H1 (cell line): ENCODE measurements around the gene ADGRG1. TPM values are rescaled to one million over a fixed set of nuclear protein-coding genes. Genes with fewer than 3 reads are reported as not detected.

Source experiments
- CTCF ChIA-PET: fragments of 300-600 bp; sonication (Branson Sonifier 250); formaldehyde crosslinking; loops from one replicate; lab custom pipeline; 2021; ENCODE audit not compliant: partially characterized antibody; lab: Charles Lee
- POLR2A ChIA-PET: fragments of 300-600 bp; sonication (Branson Sonifier 250); formaldehyde crosslinking; loops from one replicate; lab custom pipeline; 2021; ENCODE audit warnings: inconsistent platforms; ENCODE audit not compliant: partially characterized antibody; lab: Charles Lee
- DNase-seq, 2 experiments: peaks; one replicate each; pipeline versions ENCODE4 v3.0.0 to v3.0.0-alpha.2; 2010 to 2022; ENCODE audit warnings: low spot score in 2 of 2, low read depth in 1 of 2, mixed read lengths in 1 of 2
- FAIRE-seq: peaks from 2 replicates; lab custom pipeline; 2011; peaks lifted over from hg19 to GRCh38; lab: Jason Lieb, UNC
- H2AFZ ChIP-seq: 2 replicates; pipeline ENCODE4 v1.8.1; 2012; ENCODE audit warnings: low read length, inconsistent platforms
- H2AK5ac ChIP-seq: 2 replicates; pipeline ENCODE4 v1.6.1; 2013; ENCODE audit warnings: low read depth, low read length
- H2BK120ac ChIP-seq: replicated peaks from 2 replicates; pipeline ENCODE3; 2013; ENCODE audit warnings: low read depth, low read length, inconsistent platforms
- H2BK12ac ChIP-seq: 2 replicates; pipeline ENCODE4 v1.6.1; 2013; ENCODE audit warnings: low read depth, low read length
- H2BK15ac ChIP-seq: 2 replicates; pipeline ENCODE4 v1.6.1; 2013; ENCODE audit warnings: low read length
- H2BK20ac ChIP-seq: 2 replicates; pipeline ENCODE4 v1.6.1; 2013; ENCODE audit warnings: low read length
- H2BK5ac ChIP-seq: 2 replicates; pipeline ENCODE4 v1.6.1; 2013; ENCODE audit warnings: low read depth, low read length
- H3K14ac ChIP-seq: 2 replicates; pipeline ENCODE4 v1.6.1; 2013; ENCODE audit warnings: inconsistent platforms; ENCODE audit not compliant: insufficient read length
- H3K18ac ChIP-seq: 2 replicates; pipeline ENCODE4 v1.6.1; 2013; ENCODE audit warnings: low read length; ENCODE audit errors: extremely low read depth
- H3K23ac ChIP-seq: 2 replicates; pipeline ENCODE4 v1.6.1; 2013; ENCODE audit warnings: inconsistent platforms; ENCODE audit not compliant: insufficient read length
- H3K23me2 ChIP-seq: 2 replicates; pipeline ENCODE4 v1.6.1; 2013; ENCODE audit warnings: low read depth, low read length
- H3K27ac ChIP-seq: 2 replicates; pipeline ENCODE4 v1.6.1; 2011; ENCODE audit warnings: low read depth, low read length, inconsistent platforms
- H3K27me3 ChIP-seq, 4 experiments: replicated peaks in 1 of 4; 1 replicate in 1 of 4; 2 replicates in 3 of 4; pipeline versions ENCODE4 v1.6.1 to v1.8.1; 2011 to 2013; ENCODE audit warnings: low read length in 3 of 4, mild to moderate bottlenecking in 3 of 4, inconsistent platforms in 2 of 4, mixed read lengths in 2 of 4, moderate library complexity in 1 of 4; ENCODE audit not compliant: control insufficient read depth in 3 of 4, insufficient read depth in 3 of 4; ENCODE audit errors: extremely low read depth in 1 of 4
- H3K36me3 ChIP-seq, 4 experiments: 2 replicates each; pipeline versions ENCODE4 v1.6.1 to v1.8.1; 2011 to 2013; ENCODE audit warnings: mild to moderate bottlenecking in 4 of 4, low read length in 3 of 4, moderate library complexity in 2 of 4, control low read depth in 1 of 4, inconsistent platforms in 1 of 4; ENCODE audit not compliant: insufficient read depth in 4 of 4, control insufficient read depth in 2 of 4
- H3K4ac ChIP-seq: replicated peaks from 2 replicates; pipeline ENCODE3; 2013; ENCODE audit warnings: low read length, low read depth, mixed read lengths, inconsistent platforms; ENCODE audit not compliant: insufficient read length
- H3K4me1 ChIP-seq, 4 experiments: replicated peaks in 1 of 4; 1 replicate in 1 of 4; 2 replicates in 3 of 4; pipeline versions ENCODE4 v1.6.1 to v1.8.1; 2011 to 2013; ENCODE audit warnings: low read length in 3 of 4, inconsistent platforms in 2 of 4, mixed read lengths in 1 of 4; ENCODE audit not compliant: insufficient read depth in 4 of 4, control insufficient read depth in 3 of 4
- H3K4me2 ChIP-seq, 2 experiments: 2 replicates each; pipeline versions ENCODE4 v1.6.1 to v1.8.1; 2011 to 2013; ENCODE audit warnings: low read depth in 2 of 2, low read length in 2 of 2, control low read depth in 1 of 2, inconsistent platforms in 1 of 2, mild to moderate bottlenecking in 1 of 2; ENCODE audit not compliant: insufficient read depth in 1 of 2
- H3K4me3 ChIP-seq, 4 experiments: fragments of 200-600, 300-600 bp in 1 of 4; sonication (generic), shearing (Covaris generic), sonication (Bioruptor Twin) in 1 of 4; 2 replicates each; pipeline versions ENCODE4 v1.5.1 to v1.8.1; 2011 to 2016; ENCODE audit warnings: low read length in 4 of 4, low read depth in 3 of 4, control low read depth in 2 of 4, inconsistent platforms in 2 of 4, mild to moderate bottlenecking in 2 of 4, mixed read lengths in 1 of 4, moderate library complexity in 1 of 4; ENCODE audit not compliant: insufficient read depth in 2 of 4; ENCODE audit errors: extremely low read depth in 1 of 4
- H3K56ac ChIP-seq: replicated peaks from 2 replicates; pipeline ENCODE3; 2013; ENCODE audit warnings: low read depth, mild to moderate bottlenecking, mixed read lengths, low read length, inconsistent platforms; ENCODE audit not compliant: insufficient read length
- H3K79me1 ChIP-seq: 2 replicates; pipeline ENCODE4 v1.6.1; 2013; ENCODE audit warnings: low read depth, low read length, control low read depth
- H3K79me2 ChIP-seq, 2 experiments: 2 replicates each; pipeline versions ENCODE4 v1.6.1 to v1.8.1; 2012 to 2013; ENCODE audit warnings: low read length in 2 of 2, mild to moderate bottlenecking in 2 of 2, inconsistent platforms in 1 of 2; ENCODE audit not compliant: insufficient read depth in 2 of 2, control insufficient read depth in 1 of 2
- H3K9ac ChIP-seq, 4 experiments: replicated peaks in 1 of 4; 1 replicate in 1 of 4; 2 replicates in 3 of 4; pipeline versions ENCODE4 v1.6.1 to v1.8.1; 2011 to 2013; ENCODE audit warnings: low read depth in 3 of 4, low read length in 3 of 4, control low read depth in 2 of 4, mild to moderate bottlenecking in 2 of 4, moderate library complexity in 2 of 4, inconsistent platforms in 1 of 4; ENCODE audit errors: extremely low read depth in 1 of 4
- H3K9me3 ChIP-seq, 2 experiments: 2 replicates each; pipeline versions ENCODE4 v1.6.1 to v1.8.1; 2012 to 2013; ENCODE audit warnings: mild to moderate bottlenecking in 2 of 2, moderate library complexity in 2 of 2, control low read depth in 1 of 2, inconsistent platforms in 1 of 2, low read depth in 1 of 2, low read length in 1 of 2, mixed read lengths in 1 of 2; ENCODE audit not compliant: insufficient read depth in 2 of 2
- H4K20me1 ChIP-seq, 2 experiments: replicated peaks in 1 of 2; 2 replicates each; pipeline versions ENCODE3 to v1.8.1; 2011 to 2013; ENCODE audit warnings: inconsistent platforms in 2 of 2, low read length in 2 of 2, mild to moderate bottlenecking in 1 of 2; ENCODE audit not compliant: insufficient read depth in 2 of 2, control insufficient read depth in 1 of 2
- H4K5ac ChIP-seq: 2 replicates; pipeline ENCODE4 v1.6.1; 2013; ENCODE audit warnings: low read length, low read depth, mixed read lengths, inconsistent platforms; ENCODE audit not compliant: insufficient read length
- H4K8ac ChIP-seq: 2 replicates; pipeline ENCODE4 v1.8.0; 2013; ENCODE audit warnings: mild to moderate bottlenecking, moderate library complexity, low read length, inconsistent platforms; ENCODE audit not compliant: insufficient read depth; ENCODE audit errors: extremely low read depth
- H4K91ac ChIP-seq: replicated peaks from 2 replicates; pipeline ENCODE3; 2013; ENCODE audit warnings: low read length, mixed read lengths, inconsistent platforms; ENCODE audit not compliant: insufficient read length
- BACH1 ChIP-seq: IDR thresholded peaks from 2 replicates; pipeline ENCODE4 v1.6.1; 2012; ENCODE audit warnings: low read length, improper control_type of control experiment
- HDAC2 ChIP-seq, 2 experiments: fragments of 300-600 bp in 1 of 2; sonication (generic) in 1 of 2; IDR thresholded peaks; 2 replicates each; pipeline ENCODE4 v1.6.1; 2011 to 2012; ENCODE audit warnings: low read depth in 2 of 2, low read length in 2 of 2, mild to moderate bottlenecking in 2 of 2, moderate library complexity in 2 of 2, borderline replicate concordance in 1 of 2, inconsistent platforms in 1 of 2
- JUN ChIP-seq: IDR thresholded peaks from 2 replicates; pipeline ENCODE4 v1.6.1; 2011; ENCODE audit warnings: low read depth, mild to moderate bottlenecking, improper control_type of control experiment, low read length
- NRF1 ChIP-seq: IDR thresholded peaks from 2 replicates; pipeline ENCODE4 v1.6.1; 2011; ENCODE audit warnings: mild to moderate bottlenecking, low read depth, low read length, improper control_type of control experiment
- PHF8 ChIP-seq: fragments of 200-600 bp; sonication (generic); conservative IDR thresholded peaks from 2 replicates; pipeline ENCODE4 v1.7.1; 2012; ENCODE audit warnings: low read depth, mild to moderate bottlenecking, inconsistent platforms, low read length, moderate library complexity
- SP1 ChIP-seq: IDR thresholded peaks from 2 replicates; pipeline ENCODE4 v1.6.1; 2011; ENCODE audit warnings: low read depth, low read length
- TCF12 ChIP-seq: IDR thresholded peaks from 2 replicates; pipeline ENCODE4 v1.6.1; 2011; ENCODE audit warnings: low read depth, mild to moderate bottlenecking, low read length
- WGBS, 2 experiments: shearing (Covaris generic) in 1 of 2; methylation state at CpG; one replicate each; pipeline versions ENCODE4 v1.1.6 to v1.1.7; 2013 to 2015; ENCODE audit warnings: low lambda C conversion rate in 2 of 2, mixed read lengths in 2 of 2, inconsistent platforms in 1 of 2, low coverage in 1 of 2, missing lambda C conversion rate in 1 of 2; ENCODE audit not compliant: insufficient replicate concordance in 2 of 2, insufficient coverage in 1 of 2, insufficient read length in 1 of 2; ENCODE audit errors: extremely low coverage in 1 of 2, missing lambda C conversion rate in 1 of 2; 5-methylcytosine and 5-hydroxymethylcytosine counted together
- polyA plus RNA-seq, 7 experiments: library from polyadenylated mRNA; depleted of rRNA in 3 of 7; stranded (reverse) in 5 of 7; unstranded in 2 of 7; fragments of >200 nt in 5 of 7; fragments of 200-250 nt in 2 of 7; gene quantifications; 1 replicate in 5 of 7; 2 replicates in 1 of 7; 4 replicates in 1 of 7; pipeline versions ENCODE4 v1.2.1 to v1.2.3, GENCODE V29; 2011 to 2013; ENCODE audit warnings: missing spikeins in 2 of 7, mixed read lengths in 2 of 7
- total RNA-seq: library from RNA; stranded (reverse); fragmentation: NEBNext Ultra II Directional; extraction: Animal tissue kit (Norgen Biotek cat#: 25700); gene quantifications from 2 replicates; pipeline ENCODE4 v1.2.1, GENCODE V29; 2021
- TF ChIP-seq, protein P1 (sequence below), 3 experiments: IDR thresholded peaks; 1 replicate in 2 of 3; 2 replicates in 1 of 3; pipeline versions ENCODE4 v1.5.1 to v1.6.1; 2011; ENCODE audit warnings: low read length in 3 of 3, mild to moderate bottlenecking in 3 of 3, inconsistent platforms in 2 of 3, low read depth in 1 of 3, moderate library complexity in 1 of 3; ENCODE audit not compliant: insufficient read depth in 1 of 3; ENCODE audit errors: control extremely low read depth in 1 of 3

Gene ADGRG1
- total and polyA plus RNA-seq, 2 of the 8 experiments (the other 6 are each of a cell fraction or from before 2014, with no cell fraction given) = 1.3 to 2.6 TPM

DNA sequence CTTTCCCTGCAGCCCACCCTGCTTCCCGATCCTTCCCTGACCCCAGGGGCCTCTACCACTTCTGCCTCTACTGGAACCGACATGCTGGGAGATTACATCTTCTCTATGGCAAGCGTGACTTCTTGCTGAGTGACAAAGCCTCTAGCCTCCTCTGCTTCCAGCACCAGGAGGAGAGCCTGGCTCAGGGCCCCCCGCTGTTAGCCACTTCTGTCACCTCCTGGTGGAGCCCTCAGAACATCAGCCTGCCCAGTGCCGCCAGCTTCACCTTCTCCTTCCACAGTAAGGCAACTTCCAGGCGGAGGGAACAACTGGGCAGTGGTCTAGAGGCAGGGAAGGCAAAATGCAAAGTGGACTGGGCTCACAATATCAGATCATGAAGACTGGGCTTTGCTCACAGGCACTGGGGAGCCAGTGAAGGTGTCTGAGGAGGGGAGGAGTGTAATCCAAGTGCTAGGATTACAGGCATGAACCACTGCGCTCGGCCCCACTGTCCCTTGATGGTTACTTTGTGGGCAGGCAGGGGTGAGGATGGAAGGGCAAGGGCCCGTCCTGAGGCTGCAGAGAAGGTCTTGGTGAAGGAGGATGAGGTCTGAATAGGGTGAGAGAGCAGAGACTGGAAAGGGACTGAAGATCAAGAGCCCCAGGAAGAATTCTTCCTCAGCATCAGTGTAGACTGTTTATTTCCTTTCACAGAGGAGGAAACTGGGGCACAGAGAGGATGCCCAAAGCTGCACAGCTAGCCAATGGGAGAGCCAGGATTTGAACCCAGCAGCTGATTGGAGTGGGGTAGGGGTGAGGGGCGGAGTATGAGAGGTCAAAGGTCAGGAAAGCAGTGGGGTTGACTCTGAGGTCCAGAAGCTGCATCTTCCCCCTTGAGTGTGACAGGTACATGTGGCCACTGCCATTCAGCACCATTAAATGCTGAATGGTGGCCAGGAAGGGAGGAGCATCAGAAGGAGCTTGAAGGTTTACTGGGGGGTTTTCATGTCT is 23.2 kb downstream of the ADGRG1 start:
- DNase-seq (no peak), FAIRE-seq (no peak)
- ChIA-PET POLR2A (interaction anchor here (0.9 to 1.6 kb wide), 3 partner anchors 8 to 85 kb away, joined by 3 to 4 read pairs (median 3); partner anchors contain the start of gene KATNB1), CTCF (interaction anchor here (0.6 to 6.5 kb wide), 11 partner anchors 12 to 836 kb away, joined by 3 to 111 read pairs (median 4); partner anchors contain the start of genes ADGRG1 and ADGRG3)
- Histone ChIP-seq H4K20me1 (no peaks in the 10 kb centered on the region), H3K23me2 (no peaks in the 10 kb centered on the region; the same call in 1 of the 2 replicates), H2BK12ac (no peak overlapping the region), H2AFZ (no peak overlapping the region), H4K5ac (no peak overlapping the region), H4K91ac (no peak overlapping the region), H3K18ac (no peak overlapping the region; the same call in 1 of the 2 replicates), H2BK5ac (no peak overlapping the region), H4K8ac (peak overlapping the region; percentile 62), H3K9ac (no peak overlapping the region), H3K4me3 (no peak overlapping the region), H2BK20ac (no peak overlapping the region), H3K27ac (no peak overlapping the region), H3K9me3 (no peaks in the 10 kb centered on the region), H3K4ac (no peak overlapping the region), H2AK5ac (no peak overlapping the region), H3K14ac (no peak overlapping the region), H2BK120ac (no peak overlapping the region), H3K56ac (no peak overlapping the region), H3K27me3 (0 out of 7 replicates have a peak, but pooled peaks cover 0 to 3% (median 0%) of the 10 kb centered on the region in 4 experiments), H3K79me2 (no peaks in the 10 kb centered on the region), H3K4me2 (no peak overlapping the region), H3K23ac (no peak overlapping the region), H2BK15ac (no peak overlapping the region), H3K79me1 (no peaks in the 10 kb centered on the region), H3K4me1 (peaks cover 0 to 3% (median 0%) of the 10 kb centered on the region in 4 experiments; a peak in 3 of 7 replicates), H3K36me3 (no peaks in the 10 kb centered on the region)
- 89% methylated on average over 10 of the region's 10 CpGs; no CpG with 5 or more reads in 1 of the 2 experiments for WGBS, 2 experiments
- no peak for TF ChIP-seq NRF1
- no peak for TF ChIP-seq PHF8
- TF ChIP-seq HDAC2 (IDR thresholded peaks at IDR 0.05; ENCODE audit: borderline replicate concordance in 1 of 2, low read depth in 2 of 2, low read length in 2 of 2) = no peak
- TF ChIP-seq, protein P1, sequence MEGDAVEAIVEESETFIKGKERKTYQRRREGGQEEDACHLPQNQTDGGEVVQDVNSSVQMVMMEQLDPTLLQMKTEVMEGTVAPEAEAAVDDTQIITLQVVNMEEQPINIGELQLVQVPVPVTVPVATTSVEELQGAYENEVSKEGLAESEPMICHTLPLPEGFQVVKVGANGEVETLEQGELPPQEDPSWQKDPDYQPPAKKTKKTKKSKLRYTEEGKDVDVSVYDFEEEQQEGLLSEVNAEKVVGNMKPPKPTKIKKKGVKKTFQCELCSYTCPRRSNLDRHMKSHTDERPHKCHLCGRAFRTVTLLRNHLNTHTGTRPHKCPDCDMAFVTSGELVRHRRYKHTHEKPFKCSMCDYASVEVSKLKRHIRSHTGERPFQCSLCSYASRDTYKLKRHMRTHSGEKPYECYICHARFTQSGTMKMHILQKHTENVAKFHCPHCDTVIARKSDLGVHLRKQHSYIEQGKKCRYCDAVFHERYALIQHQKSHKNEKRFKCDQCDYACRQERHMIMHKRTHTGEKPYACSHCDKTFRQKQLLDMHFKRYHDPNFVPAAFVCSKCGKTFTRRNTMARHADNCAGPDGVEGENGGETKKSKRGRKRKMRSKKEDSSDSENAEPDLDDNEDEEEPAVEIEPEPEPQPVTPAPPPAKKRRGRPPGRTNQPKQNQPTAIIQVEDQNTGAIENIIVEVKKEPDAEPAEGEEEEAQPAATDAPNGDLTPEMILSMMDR (IDR thresholded peaks at IDR 0.05; ENCODE audit: control extremely low read depth in 1 of 3, insufficient read depth in 1 of 3, low read depth in 1 of 3, low read length in 3 of 3) = no peak
- no peak for TF ChIP-seq BACH1
- no peak for TF ChIP-seq SP1
- TF ChIP-seq JUN = no peak
- TF ChIP-seq TCF12 = no peak
